Endothelial cell of umbilical vein (primary cell): ENCODE data around the gene KRT15. TPM values are rescaled to one million over a fixed set of nuclear protein-coding genes. Genes with fewer than 3 reads are reported as not detected.

Experiments
- BruUV-seq: library from RNA; stranded (reverse); fragments of 400-500 nt; replicated peaks from 2 replicates; lab custom pipeline; 2021; lab: Mats Ljungman, UMichigan
- CTCF ChIA-PET: fragments of 300-600, 350-600 bp; sonication (Branson Sonifier 250); formaldehyde crosslinking; loops from one replicate; lab custom pipeline; 2021; ENCODE audit warnings: antibody characterized with exemption, inconsistent platforms; lab: Charles Lee
- POLR2A ChIA-PET: fragments of 300-600, 350-600 bp; sonication (Branson Sonifier 250); formaldehyde crosslinking; loops from one replicate; lab custom pipeline; 2021; ENCODE audit warnings: antibody characterized with exemption, inconsistent platforms; lab: Charles Lee
- DNase-seq: peaks from one replicate; pipeline ENCODE4 v3.0.0-alpha.2; 2011; ENCODE audit warnings: low read depth, low spot score
- FAIRE-seq: peaks from 2 replicates; lab custom pipeline; 2011; peaks lifted over from hg19 to GRCh38; lab: Jason Lieb, UNC
- H2AFZ ChIP-seq: 2 replicates; pipeline ENCODE4 v1.6.0; 2012; ENCODE audit warnings: low read depth, low read length, control low read depth, inconsistent platforms
- H3K27ac ChIP-seq: 2 replicates; pipeline ENCODE4 v1.5.1; 2011; ENCODE audit warnings: low read depth, mild to moderate bottlenecking, control low read depth, low read length, moderate library complexity; ENCODE audit not compliant: insufficient read depth
- H3K27me3 ChIP-seq, 2 experiments: 2 replicates each; pipeline versions ENCODE4 v1.6.0 to v1.6.1; 2011; ENCODE audit warnings: low read length in 2 of 2, mixed read lengths in 1 of 2; ENCODE audit not compliant: control insufficient read depth in 2 of 2, insufficient read depth in 2 of 2
- H3K36me3 ChIP-seq, 2 experiments: 2 replicates in 1 of 2; 3 replicates in 1 of 2; pipeline ENCODE4 v1.5.1; 2011; ENCODE audit warnings: low read length in 2 of 2, mild to moderate bottlenecking in 1 of 2, moderate library complexity in 1 of 2; ENCODE audit not compliant: control insufficient read depth in 2 of 2, insufficient read depth in 2 of 2; ENCODE audit errors: extremely low read depth in 1 of 2
- H3K4me1 ChIP-seq: 3 replicates; pipeline ENCODE4 v1.5.1; 2011; ENCODE audit warnings: mild to moderate bottlenecking, low read length; ENCODE audit not compliant: control insufficient read depth, insufficient read depth; ENCODE audit errors: extremely low read depth
- H3K4me2 ChIP-seq: 2 replicates; pipeline ENCODE4 v1.6.1; 2011; ENCODE audit warnings: low read length, control low read depth, mixed read lengths; ENCODE audit not compliant: insufficient read depth
- H3K4me3 ChIP-seq, 3 experiments: fragments of 200-600 bp in 1 of 3; sonication (generic), shearing (Covaris generic) in 1 of 3; replicated peaks in 1 of 3; 2 replicates each; pipeline ENCODE4 v1.5.1; 2011 to 2016; ENCODE audit warnings: control low read depth in 3 of 3, low read length in 3 of 3, mild to moderate bottlenecking in 2 of 3, inconsistent platforms in 1 of 3, low read depth in 1 of 3, moderate library complexity in 1 of 3; ENCODE audit not compliant: insufficient read depth in 1 of 3
- H3K79me2 ChIP-seq: 2 replicates; pipeline ENCODE4 v1.6.0; 2012; ENCODE audit warnings: low read length, inconsistent platforms; ENCODE audit not compliant: control insufficient read depth, insufficient read depth
- H3K9ac ChIP-seq: replicated peaks from 2 replicates; pipeline ENCODE3; 2011; ENCODE audit warnings: low read length, control low read depth; ENCODE audit not compliant: insufficient read depth; ENCODE audit errors: extremely low read depth
- H3K9me1 ChIP-seq: replicated peaks from 3 replicates; pipeline ENCODE4 v1.6.0; 2011; ENCODE audit warnings: mild to moderate bottlenecking, low read length; ENCODE audit not compliant: control insufficient read depth, insufficient read depth; ENCODE audit errors: extremely low read depth
- H3K9me3 ChIP-seq: replicated peaks from 2 replicates; pipeline ENCODE4 v1.5.1; 2012; ENCODE audit warnings: low read length, inconsistent platforms; ENCODE audit not compliant: control insufficient read depth, insufficient read depth
- H4K20me1 ChIP-seq: replicated peaks from 2 replicates; pipeline ENCODE3; 2011; ENCODE audit warnings: mild to moderate bottlenecking, low read length; ENCODE audit not compliant: control insufficient read depth, insufficient read depth; ENCODE audit errors: extremely low read depth
- EZH2 ChIP-seq: IDR thresholded peaks from 2 replicates; pipeline ENCODE4 v1.6.1; 2012; ENCODE audit warnings: borderline replicate concordance, low read depth, mild to moderate bottlenecking, moderate library complexity, low read length, inconsistent platforms; ENCODE audit not compliant: severe bottlenecking
- FOS ChIP-seq: IDR thresholded peaks from 2 replicates; pipeline ENCODE4 v1.6.1; 2011; ENCODE audit warnings: mild to moderate bottlenecking, low read length, moderate library complexity, borderline replicate concordance; ENCODE audit not compliant: insufficient read depth
- GATA2 ChIP-seq: IDR thresholded peaks from 2 replicates; pipeline ENCODE4 v1.7.0; 2011; ENCODE audit warnings: low read depth, mild to moderate bottlenecking, moderate library complexity, mixed read lengths, low read length; ENCODE audit not compliant: insufficient read length, insufficient read depth
- JUN ChIP-seq: IDR thresholded peaks from 2 replicates; pipeline ENCODE4 v1.6.1; 2011; ENCODE audit warnings: borderline replicate concordance, low read depth; ENCODE audit not compliant: insufficient read length, insufficient read depth
- MYC ChIP-seq: IDR thresholded peaks from one replicate; pipeline ENCODE4 v1.6.1; 2011; ENCODE audit warnings: mild to moderate bottlenecking, low read depth, low read length
- POLR2A ChIP-seq: IDR thresholded peaks from 2 replicates; pipeline ENCODE4 v1.6.1; 2012; ENCODE audit warnings: low read depth, mild to moderate bottlenecking, control low read depth, low read length
- POLR2AphosphoS5 ChIP-seq: IDR thresholded peaks from 2 replicates; pipeline ENCODE4 v1.6.1; 2012; ENCODE audit warnings: low read depth, mild to moderate bottlenecking, control low read depth, low read length, moderate library complexity; ENCODE audit not compliant: insufficient read depth
- dilution Hi-C: fragments of 300-500 bp; cut with MboI; formaldehyde crosslinking; loops from one replicate; pipeline ENCODE4 v1.15.0; 2019; ENCODE audit warnings: low sequenced_read_pairs; ENCODE audit not compliant: extremely low pct_ligation_motif_present
- intact Hi-C: fragments of 100-400 bp; cut with micrococcal nuclease; formaldehyde crosslinking; loops from one replicate; pipeline ENCODE4 v1.10.0; 2022
- polyA plus RNA-seq, 4 experiments: library from polyadenylated mRNA; depleted of rRNA in 3 of 4; stranded (reverse) in 3 of 4; unstranded in 1 of 4; fragments of >200 nt; gene quantifications; 2 replicates each; pipeline versions ENCODE4 v1.2.1 to v1.2.3, GENCODE V29; 2011 to 2012; ENCODE audit warnings: missing spikeins in 1 of 4
- total RNA-seq: library from RNA; stranded (reverse); gene quantifications from 2 replicates; pipeline ENCODE4 v1.2.3, GENCODE V29; 2021
- TF ChIP-seq, protein P1 (sequence below), 2 donors: IDR thresholded peaks; 1 replicate in 1 of 2; 2 replicates in 1 of 2; pipeline ENCODE4 v1.5.1; 2011; ENCODE audit warnings: low read length in 2 of 2, mild to moderate bottlenecking in 2 of 2, moderate library complexity in 2 of 2, control low read depth in 1 of 2, inconsistent platforms in 1 of 2, low read depth in 1 of 2; ENCODE audit not compliant: insufficient read depth in 1 of 2; ENCODE audit errors: extremely low read depth in 1 of 2
- TF ChIP-seq, protein P2 (sequence below): IDR thresholded peaks from 2 replicates; pipeline ENCODE4 v1.6.1; 2011; ENCODE audit not compliant: insufficient read depth, insufficient read length

KRT15 gene
- total and polyA plus RNA-seq, 2 donors (not counting 3 experiments of a cell fraction or from before 2014, with no cell fraction given), result 0.68 to 2.8 TPM

DNA sequence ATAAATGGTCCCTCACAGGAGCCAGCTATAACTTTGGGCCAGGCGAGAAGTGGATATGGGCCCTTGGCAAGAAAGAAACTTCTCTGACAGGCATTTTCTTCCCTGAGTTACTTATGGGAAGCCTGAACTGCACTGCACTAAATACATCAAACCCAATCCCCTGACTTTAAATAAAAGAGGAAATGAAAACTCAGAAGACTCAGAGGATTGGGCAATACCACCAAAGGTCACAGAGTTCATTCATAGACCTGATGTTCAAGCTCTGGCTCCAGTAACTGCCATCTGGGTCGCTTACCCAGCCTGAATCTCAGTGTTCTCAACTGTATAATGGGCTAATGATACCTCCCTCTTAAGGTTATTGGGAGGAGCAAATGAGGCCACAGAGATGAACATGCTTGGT is 38.6 kb downstream of the KRT15 start:
- no peak overlapping the region for H2AFZ ChIP-seq
- no peaks in the 10 kb centered on the region for H3K79me2 ChIP-seq
- dilution Hi-C loops (no loop called here), intact Hi-C loops (no loop called here)
- TF ChIP-seq JUN (no peak), MYC (no peak), EZH2 (no peak), FOS (no peak), POLR2A (no peak), POLR2AphosphoS5 (no peak), GATA2 (no peak)
- TF ChIP-seq, protein P1, sequence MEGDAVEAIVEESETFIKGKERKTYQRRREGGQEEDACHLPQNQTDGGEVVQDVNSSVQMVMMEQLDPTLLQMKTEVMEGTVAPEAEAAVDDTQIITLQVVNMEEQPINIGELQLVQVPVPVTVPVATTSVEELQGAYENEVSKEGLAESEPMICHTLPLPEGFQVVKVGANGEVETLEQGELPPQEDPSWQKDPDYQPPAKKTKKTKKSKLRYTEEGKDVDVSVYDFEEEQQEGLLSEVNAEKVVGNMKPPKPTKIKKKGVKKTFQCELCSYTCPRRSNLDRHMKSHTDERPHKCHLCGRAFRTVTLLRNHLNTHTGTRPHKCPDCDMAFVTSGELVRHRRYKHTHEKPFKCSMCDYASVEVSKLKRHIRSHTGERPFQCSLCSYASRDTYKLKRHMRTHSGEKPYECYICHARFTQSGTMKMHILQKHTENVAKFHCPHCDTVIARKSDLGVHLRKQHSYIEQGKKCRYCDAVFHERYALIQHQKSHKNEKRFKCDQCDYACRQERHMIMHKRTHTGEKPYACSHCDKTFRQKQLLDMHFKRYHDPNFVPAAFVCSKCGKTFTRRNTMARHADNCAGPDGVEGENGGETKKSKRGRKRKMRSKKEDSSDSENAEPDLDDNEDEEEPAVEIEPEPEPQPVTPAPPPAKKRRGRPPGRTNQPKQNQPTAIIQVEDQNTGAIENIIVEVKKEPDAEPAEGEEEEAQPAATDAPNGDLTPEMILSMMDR (IDR thresholded peaks at IDR 0.05; ENCODE audit: extremely low read depth in 1 of 2, insufficient read depth in 1 of 2, low read depth in 1 of 2, low read length in 2 of 2), result no peak
- TF ChIP-seq, protein P2, sequence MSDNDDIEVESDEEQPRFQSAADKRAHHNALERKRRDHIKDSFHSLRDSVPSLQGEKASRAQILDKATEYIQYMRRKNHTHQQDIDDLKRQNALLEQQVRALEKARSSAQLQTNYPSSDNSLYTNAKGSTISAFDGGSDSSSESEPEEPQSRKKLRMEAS, result no peak
- no peak overlapping the region for H3K27ac ChIP-seq
- CTCF ChIA-PET, result interaction anchor here (0.8 to 22.3 kb wide), 2 partner anchors 12 to 71 kb away, joined by 3 to 350 read pairs; no protein-coding TSS in a partner anchor
- DNase-seq, result no peak
- no peak overlapping the region for H3K9ac ChIP-seq
- no peaks in the 10 kb centered on the region for H3K36me3 ChIP-seq
- no TSS peak for BruUV-seq
- H4K20me1 ChIP-seq, result no peaks in the 10 kb centered on the region
- no peak for FAIRE-seq
- no peaks in the 10 kb centered on the region for H3K9me1 ChIP-seq
- no peaks in the 10 kb centered on the region for H3K9me3 ChIP-seq
- no peak overlapping the region for H3K4me2 ChIP-seq
- no peaks in the 10 kb centered on the region for H3K4me1 ChIP-seq
- POLR2A ChIA-PET, result no interaction called here
- H3K27me3 ChIP-seq, result no peaks in the 10 kb centered on the region
- no peak overlapping the region for H3K4me3 ChIP-seq
